ENCODE measurements around the gene MBD3L5. TPM values are rescaled to one million over a fixed set of nuclear protein-coding genes. Genes with fewer than 3 reads are reported as not detected.
A peak's percentile ranks its signal among the peaks of the same experiment; 100 is the strongest.
"Not testable (repeated sequence)": the region's sequence is repeated elsewhere in the genome, so short reads cannot be mapped to it uniquely, and the experiment has no call there.

The MBD3L5 gene
- not detected for total RNA-seq

GRCh38 chr19:7030278-7030677 lies at the start of gene MBD3L5:
Gene MBD3L5 (plus strand): TSS chr19:7030578. CDS start chr19:7030612, 34 bp downstream.
- not testable (repeated sequence) for H3K4me3 Mint-ChIP-seq; DNase-seq (ENCODE audit: low spot score); ATAC-seq; H3K9me3 Mint-ChIP-seq; H3K27ac Mint-ChIP-seq; H3K36me3 Mint-ChIP-seq; H3K4me1 Mint-ChIP-seq (ENCODE audit: low read depth in 2 of 2); H3K27me3 Mint-ChIP-seq

DNA sequence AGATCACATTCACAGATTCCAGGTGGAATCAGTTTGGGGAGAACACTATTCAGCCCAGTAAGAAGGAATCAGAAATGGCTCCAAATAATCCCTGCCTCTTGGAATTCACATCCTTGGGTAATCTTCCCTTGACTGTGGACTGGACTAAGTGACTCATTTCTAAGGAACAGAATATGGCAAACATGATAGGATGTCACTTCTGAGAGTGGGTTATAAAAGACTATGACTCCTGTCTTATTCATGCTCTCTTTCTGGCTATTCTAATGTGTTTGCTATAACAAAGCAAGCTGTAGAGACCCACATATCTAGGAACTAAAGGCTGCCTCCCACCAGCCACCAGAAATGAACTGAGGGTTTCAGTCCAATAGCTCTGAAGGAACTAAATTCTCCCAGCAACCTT lies 46.9 kb upstream of the MBD3L5 start:
- H3K36me3 Mint-ChIP-seq = peaks cover 13% of the 10 kb centered on the region
- peaks cover 7 to 8% of the 10 kb centered on the region in 2 donors for H3K27me3 Mint-ChIP-seq
- no peak overlapping the region for H3K27ac Mint-ChIP-seq
- DNase-seq (ENCODE audit: low spot score) (no peak), ATAC-seq (no peak)
- H3K9me3 Mint-ChIP-seq = peaks cover 2% of the 10 kb centered on the region
- no peak overlapping the region for H3K4me3 Mint-ChIP-seq
- no peaks in the 10 kb centered on the region for H3K4me1 Mint-ChIP-seq (ENCODE audit: low read depth in 2 of 2)

DNA sequence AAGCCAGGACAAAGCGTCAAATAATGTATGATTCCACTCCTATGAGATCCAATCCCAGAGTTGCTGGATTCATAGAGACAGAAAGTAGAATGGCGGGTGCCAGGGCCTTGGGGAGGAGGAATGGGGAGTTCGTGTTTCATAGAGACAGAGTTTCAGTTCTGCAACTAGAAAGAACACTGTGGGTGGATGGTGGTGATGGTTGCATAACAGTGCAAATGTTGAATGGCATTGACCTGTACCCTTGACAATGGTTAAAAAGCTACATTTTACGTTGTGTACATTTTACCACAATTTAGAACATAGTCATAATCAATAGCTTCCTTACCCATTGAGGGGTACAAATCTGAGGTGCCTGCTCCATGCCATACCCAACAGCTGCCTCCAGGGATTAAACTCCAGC lies 42.5 kb upstream of the MBD3L5 start:
- Mint-ChIP-seq H3K4me1 (ENCODE audit: low read depth in 2 of 2) (no peaks in the 10 kb centered on the region), H3K27me3 (peaks cover 7% of the 10 kb centered on the region in 2 donors), H3K4me3 (no peak overlapping the region), H3K27ac (no peak overlapping the region), H3K9me3 (peaks cover 2% of the 10 kb centered on the region), H3K36me3 (peaks cover 13% of the 10 kb centered on the region)
- no peak for ATAC-seq
- DNase-seq (ENCODE audit: low spot score) = no peak

- Mint-ChIP-seq H3K9me3 (peaks cover 2% of the 10 kb centered on the region), H3K36me3 (peaks cover 10% of the 10 kb centered on the region), H3K27me3 (peaks cover 3 to 4% of the 10 kb centered on the region in 2 donors), H3K27ac (no peak overlapping the region), H3K4me1 (ENCODE audit: low read depth in 2 of 2) (no peaks in the 10 kb centered on the region), H3K4me3 (no peak overlapping the region)
- DNase-seq (ENCODE audit: low spot score) (no peak), ATAC-seq (no peak)
Observed at GRCh38 chr19:6988257-6988656, 42.1 kb upstream of the MBD3L5 start.

DNA sequence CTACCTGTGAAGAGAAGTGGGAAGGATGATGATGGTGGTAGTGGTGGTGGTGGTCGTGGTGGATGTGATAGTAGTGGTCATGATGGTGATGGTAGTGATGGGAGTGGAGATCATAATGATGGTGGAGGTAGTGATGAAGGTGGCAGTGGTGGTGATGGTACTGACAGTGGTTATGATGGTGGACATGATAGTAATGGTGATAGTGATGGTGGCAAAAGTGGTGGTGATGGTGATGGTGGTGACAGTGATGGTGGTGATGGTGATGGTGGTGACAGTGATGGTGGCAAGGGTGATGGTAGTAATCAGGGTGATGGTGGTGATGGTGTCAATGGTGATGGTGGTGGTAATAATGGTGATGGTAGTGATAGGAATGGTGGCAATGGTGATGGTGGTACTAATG lies 35.3 kb upstream of the MBD3L5 start:
- Mint-ChIP-seq H3K27ac (peak overlapping the region in 1 of 2 donors; percentile 19), H3K4me1 (ENCODE audit: low read depth in 2 of 2) (peaks cover 7 to 8% of the 10 kb centered on the region in 2 donors), H3K27me3 (peaks cover 1 to 13% of the 10 kb centered on the region in 2 donors), H3K36me3 (peaks cover 9% of the 10 kb centered on the region), H3K4me3 (peak overlapping the region; percentile 7), H3K9me3 (peaks cover 9% of the 10 kb centered on the region)
- DNase-seq (ENCODE audit: low spot score) = no peak
- no peak for ATAC-seq

DNA sequence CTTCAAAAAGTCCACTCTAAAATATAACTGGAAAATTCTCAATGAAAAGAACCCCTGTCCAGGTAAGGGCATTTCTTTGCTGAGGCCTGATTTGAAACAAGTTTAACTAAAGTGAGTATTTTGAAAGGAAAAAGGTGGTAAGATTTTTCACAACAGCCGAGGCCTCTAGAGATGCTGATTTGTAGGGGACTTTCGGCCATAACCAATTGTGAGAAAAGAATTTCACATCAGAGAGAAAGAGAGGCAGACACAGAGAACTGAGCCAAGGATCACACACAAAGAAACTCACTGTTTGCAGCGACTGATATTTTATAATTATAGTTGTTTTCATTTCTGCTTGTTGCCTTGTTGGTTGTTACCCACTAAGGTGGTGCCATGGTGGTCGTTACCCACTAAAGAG lies 33.6 kb upstream of the MBD3L5 start:
- Mint-ChIP-seq H3K27ac (no peak overlapping the region), H3K4me1 (ENCODE audit: low read depth in 2 of 2) (peaks cover 7 to 8% of the 10 kb centered on the region in 2 donors), H3K36me3 (peaks cover 9% of the 10 kb centered on the region), H3K9me3 (peaks cover 9% of the 10 kb centered on the region), H3K4me3 (no peak overlapping the region), H3K27me3 (peaks cover 13 to 22% of the 10 kb centered on the region in 2 donors)
- no peak for DNase-seq (ENCODE audit: low spot score)
- no peak for ATAC-seq

- Mint-ChIP-seq H3K4me3 (peak overlapping the region; percentile 40), H3K4me1 (ENCODE audit: low read depth in 2 of 2) (peaks cover 7 to 8% of the 10 kb centered on the region in 2 donors), H3K27me3 (peaks cover 13 to 22% of the 10 kb centered on the region in 2 donors), H3K27ac (peak overlapping the region in 1 of 2 donors; percentile 38), H3K9me3 (peaks cover 9% of the 10 kb centered on the region), H3K36me3 (peaks cover 9% of the 10 kb centered on the region)
- DNase-seq (ENCODE audit: low spot score) (no peak), ATAC-seq (no peak)
Observed at GRCh38 chr19:6997679-6998445, 32.5 kb upstream of the MBD3L5 start.

DNA sequence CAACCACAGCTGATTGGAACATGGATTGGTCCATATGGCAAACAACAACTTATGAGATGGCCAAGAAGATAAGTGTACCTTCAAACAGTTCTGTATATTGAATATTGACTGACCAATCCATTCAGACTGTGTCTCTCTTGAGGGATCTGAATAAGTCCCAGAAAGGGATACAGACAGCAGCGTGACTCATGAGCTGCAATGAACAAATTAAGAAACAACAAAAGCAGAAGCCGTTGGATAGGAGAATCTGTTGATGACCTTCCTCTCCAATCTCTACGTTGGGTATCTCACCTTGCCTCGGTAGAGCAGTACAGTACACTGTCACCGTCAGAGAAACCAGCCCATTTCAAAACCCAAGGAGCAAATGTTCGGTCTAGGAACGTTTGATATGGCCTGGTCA lies 30.4 kb upstream of the MBD3L5 start:
- H3K27me3 Mint-ChIP-seq = peaks cover 13 to 22% of the 10 kb centered on the region in 2 donors
- no peak overlapping the region for H3K27ac Mint-ChIP-seq
- H3K9me3 Mint-ChIP-seq = peaks cover 6% of the 10 kb centered on the region
- ATAC-seq = no peak
- peak overlapping the region; percentile 6 for H3K4me3 Mint-ChIP-seq
- DNase-seq (ENCODE audit: low spot score) = no peak
- peaks cover 6% of the 10 kb centered on the region in 2 donors for H3K4me1 Mint-ChIP-seq (ENCODE audit: low read depth in 2 of 2)
- H3K36me3 Mint-ChIP-seq = peaks cover 7% of the 10 kb centered on the region

DNA sequence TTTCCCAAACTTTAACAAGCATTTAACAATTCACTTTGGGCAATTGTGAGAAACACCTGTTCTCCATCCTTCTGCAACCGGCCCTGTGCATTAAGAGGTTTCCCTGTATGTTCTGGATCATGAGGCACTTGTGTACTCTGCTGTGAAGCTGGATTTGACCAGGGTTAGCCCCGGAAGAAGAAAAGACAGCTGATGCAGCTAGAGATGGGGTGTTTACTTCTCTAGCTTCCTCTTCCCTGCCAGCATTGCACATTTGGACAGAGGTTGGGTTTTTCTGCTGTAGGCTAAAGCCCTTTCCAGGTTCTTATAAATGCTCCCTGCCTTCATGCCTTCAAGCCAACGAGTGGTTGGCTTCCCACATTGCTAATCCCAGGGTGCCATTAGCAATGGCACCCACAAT lies 30.0 kb upstream of the MBD3L5 start:
- no peak for ATAC-seq

DNA sequence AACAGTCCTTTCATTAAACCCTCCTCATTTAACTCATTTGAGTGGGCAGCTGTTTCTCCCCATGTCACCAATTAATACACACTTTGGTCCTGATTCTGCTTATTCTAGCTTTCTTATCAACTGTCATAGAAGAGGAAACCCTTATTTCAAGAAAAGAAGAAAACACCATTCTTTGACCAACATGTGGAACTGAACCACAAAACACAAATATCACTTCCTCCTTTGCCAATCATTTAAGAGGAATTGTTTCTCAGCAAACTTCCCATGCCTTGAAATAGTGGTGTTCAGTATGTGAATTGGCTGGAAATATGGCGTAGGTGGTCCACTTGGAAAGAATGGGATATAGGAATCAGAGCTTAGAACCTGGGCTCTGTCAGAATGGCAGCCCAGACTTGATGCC lies 29.6 kb upstream of the MBD3L5 start:
- ATAC-seq = no peak
- no peaks in the 10 kb centered on the region for H3K36me3 Mint-ChIP-seq
- H3K27me3 Mint-ChIP-seq = peaks cover 13 to 22% of the 10 kb centered on the region in 2 donors
- no peaks in the 10 kb centered on the region for H3K9me3 Mint-ChIP-seq
- no peak for DNase-seq (ENCODE audit: low spot score)
- no peaks in the 10 kb centered on the region for H3K4me1 Mint-ChIP-seq (ENCODE audit: low read depth in 2 of 2)
- H3K27ac Mint-ChIP-seq = no peak overlapping the region
- no peak overlapping the region for H3K4me3 Mint-ChIP-seq

More for the DNA sequence above, 30.0 kb upstream of the MBD3L5 start:
- Mint-ChIP-seq H3K4me1 (ENCODE audit: low read depth in 2 of 2) (peaks cover 2% of the 10 kb centered on the region in 2 donors), H3K36me3 (peaks cover 3% of the 10 kb centered on the region), H3K27ac (no peak overlapping the region), H3K27me3 (peaks cover 13 to 22% of the 10 kb centered on the region in 2 donors), H3K9me3 (peaks cover 2% of the 10 kb centered on the region), H3K4me3 (peak overlapping the region; percentile 6)
- no peak for DNase-seq (ENCODE audit: low spot score)

DNA sequence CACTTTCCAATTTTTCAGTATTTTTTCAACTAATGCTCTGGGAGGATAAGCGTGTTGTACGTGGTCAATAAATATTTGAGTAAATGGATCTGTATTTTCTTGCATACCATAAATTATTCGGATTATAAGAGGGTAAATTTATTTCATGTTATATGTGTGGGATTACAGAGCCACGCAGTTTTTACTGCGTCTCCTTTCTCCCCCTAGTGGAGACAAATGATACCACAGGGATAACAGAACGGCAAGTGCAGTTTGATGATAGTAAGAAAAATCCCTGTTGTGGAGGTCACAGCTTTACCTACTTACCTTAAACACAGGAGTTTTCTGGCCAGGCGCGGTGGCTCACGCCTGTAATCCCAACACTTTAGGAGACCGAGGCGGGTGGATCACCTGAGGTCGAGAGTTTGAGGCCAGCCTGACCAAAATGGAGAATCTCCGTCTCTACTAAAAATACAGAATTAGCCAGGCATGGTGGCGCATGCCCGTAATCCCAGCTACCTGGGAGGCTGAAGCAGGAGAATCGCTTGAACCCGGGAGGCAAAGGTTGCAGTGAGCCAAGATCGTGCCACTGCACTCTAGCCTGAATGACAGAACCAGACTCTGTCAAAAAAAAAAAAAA lies 26.0 kb upstream of the MBD3L5 start:
- Mint-ChIP-seq H3K27ac (no peak overlapping the region), H3K4me1 (ENCODE audit: low read depth in 2 of 2) (peaks cover 3% of the 10 kb centered on the region in 2 donors), H3K36me3 (no peaks in the 10 kb centered on the region), H3K4me3 (no peak overlapping the region), H3K27me3 (peaks cover 13 to 16% of the 10 kb centered on the region in 2 donors), H3K9me3 (no peaks in the 10 kb centered on the region)
- ATAC-seq (no peak), DNase-seq (ENCODE audit: low spot score) (no peak)

GRCh38 chr19:7006135-7006704 lies 24.2 kb upstream of the MBD3L5 start:
- DNase-seq (ENCODE audit: low spot score) (no peak), ATAC-seq (no peak)
- Mint-ChIP-seq H3K36me3 (no peaks in the 10 kb centered on the region), H3K27me3 (peaks cover 0 to 2% of the 10 kb centered on the region in 2 donors), H3K4me1 (ENCODE audit: low read depth in 2 of 2) (peaks cover 3 to 4% of the 10 kb centered on the region in 2 donors), H3K27ac (no peak overlapping the region), H3K9me3 (no peaks in the 10 kb centered on the region), H3K4me3 (no peak overlapping the region)

DNA sequence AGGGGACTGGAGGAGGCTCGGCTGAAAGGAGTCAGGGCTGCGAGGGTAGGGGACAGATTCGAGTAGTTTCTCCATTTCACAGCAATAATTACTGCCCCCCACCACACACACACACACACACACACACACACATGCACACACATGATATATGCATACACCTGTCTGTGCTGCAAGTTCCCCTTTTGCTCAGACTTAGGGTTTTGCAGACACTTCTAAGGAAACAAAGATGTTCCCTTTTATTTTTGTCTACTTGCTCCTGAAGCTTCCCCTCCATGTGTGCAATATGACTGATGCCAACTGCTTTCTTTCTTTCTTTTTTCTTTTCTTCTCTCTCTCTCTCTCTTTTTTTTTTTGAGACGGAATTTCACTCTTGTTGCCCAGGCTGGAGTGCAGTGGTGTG lies 22.5 kb upstream of the MBD3L5 start:
- H3K9me3 Mint-ChIP-seq = no peaks in the 10 kb centered on the region
- no peaks in the 10 kb centered on the region for H3K36me3 Mint-ChIP-seq
- DNase-seq (ENCODE audit: low spot score) = no peak
- H3K4me1 Mint-ChIP-seq (ENCODE audit: low read depth in 2 of 2) = peaks cover 3 to 4% of the 10 kb centered on the region in 2 donors
- no peak overlapping the region for H3K27ac Mint-ChIP-seq
- peaks cover 0 to 2% of the 10 kb centered on the region in 2 donors for H3K27me3 Mint-ChIP-seq
- ATAC-seq = no peak
- H3K4me3 Mint-ChIP-seq = no peak overlapping the region

Data from natural killer cell treated with Interleukin-12 subunit alpha and Interleukin-12 subunit beta and Interleukin-15 and Interleukin-18, amount 100 ng/mL, for 72 hours (primary cell).